CD4-positive, alpha-beta T cell treated with Interferon alpha-2 for 1 hour (primary cell): ENCODE measurements around the gene NFIB.
A peak's percentile ranks its signal among the peaks of the same experiment; 100 is the strongest.

ENCODE experiments used
- DNase-seq, 2 donors: peaks; one replicate each; pipeline ENCODE4 v3.0.0-alpha.2; 2020 to 2022

NFIB gene

DNA sequence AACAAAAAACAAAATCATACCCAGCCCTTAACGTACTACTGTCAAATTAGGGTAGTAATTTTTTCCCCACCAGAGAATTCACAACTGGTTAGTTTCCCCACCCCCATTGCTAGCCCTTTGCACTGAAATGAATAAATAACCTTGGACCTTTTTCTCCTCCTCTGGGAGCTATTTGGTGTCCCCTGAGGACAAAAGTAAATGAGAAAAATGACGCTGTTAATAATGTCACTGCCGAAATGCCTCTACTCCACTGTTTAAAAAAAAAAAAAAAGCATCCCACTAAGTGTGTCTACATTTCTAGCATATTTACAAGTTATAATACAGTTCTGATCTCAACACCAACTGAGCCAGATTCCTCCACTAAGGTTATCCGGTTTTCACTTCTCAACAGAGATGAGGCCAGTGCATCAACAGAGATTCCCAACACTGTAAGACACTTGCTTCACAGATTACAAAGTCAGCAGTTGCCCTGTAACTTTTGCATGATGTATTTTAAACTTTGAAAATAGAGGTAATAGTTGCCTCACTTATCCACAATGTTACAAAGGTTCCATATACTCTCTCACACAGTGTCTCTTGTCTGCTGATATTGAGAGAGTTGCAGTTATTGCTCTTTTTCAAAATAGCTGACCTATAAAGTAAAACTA lies 5.1 kb upstream of the NFIB start:
- no peak for DNase-seq

DNA sequence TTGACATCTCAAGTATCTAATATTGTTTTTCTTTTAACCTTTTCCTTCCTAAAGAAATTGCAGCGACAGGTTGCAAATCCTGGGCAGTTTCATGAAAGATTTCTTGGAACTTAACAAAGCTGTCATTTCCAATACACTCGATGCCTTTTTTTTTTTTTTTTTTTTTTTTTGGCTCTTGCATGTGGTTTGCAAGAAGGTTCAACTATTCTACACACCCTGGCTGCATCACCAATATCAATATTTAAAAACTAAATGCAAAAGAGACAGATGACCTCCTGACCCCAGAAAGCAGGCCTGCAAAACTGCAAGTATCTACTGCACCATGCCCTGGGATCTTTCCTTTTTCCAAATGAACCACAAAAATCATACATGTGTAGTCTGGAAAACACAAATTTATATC lies 4.4 kb upstream of the NFIB start:
- no peak for DNase-seq

DNA sequence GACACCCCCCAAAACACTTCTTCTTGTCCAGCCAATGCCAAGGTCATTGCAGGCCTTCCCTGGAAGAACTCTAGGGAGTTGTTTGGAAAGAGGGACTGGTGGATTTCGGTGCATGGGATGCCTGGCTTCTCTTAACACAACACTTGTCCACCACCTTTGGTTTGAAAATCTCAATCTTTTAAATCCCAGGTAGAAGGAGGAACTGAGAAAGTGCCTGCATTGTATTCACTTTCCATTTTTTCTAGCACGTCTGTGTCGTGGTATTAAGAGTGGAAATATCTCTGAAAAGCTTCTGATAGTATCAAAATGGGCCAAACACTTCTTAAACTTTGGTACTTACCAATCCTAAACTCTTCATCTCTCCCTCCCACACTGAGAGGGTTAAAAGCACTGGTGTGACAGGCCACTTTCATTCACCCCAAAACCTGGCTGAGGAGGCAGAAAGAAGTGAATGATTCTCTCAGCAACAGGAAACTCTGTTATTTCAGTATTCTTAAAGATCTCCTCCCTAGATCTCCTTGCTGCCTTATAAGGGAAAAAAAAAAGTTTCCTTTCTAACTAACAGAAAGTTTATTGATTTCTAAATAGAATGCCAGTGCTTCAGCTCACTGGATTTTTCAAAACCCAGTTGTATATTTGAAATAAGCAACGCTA lies 3.9 kb upstream of the NFIB start:
- no peak for DNase-seq

DNA sequence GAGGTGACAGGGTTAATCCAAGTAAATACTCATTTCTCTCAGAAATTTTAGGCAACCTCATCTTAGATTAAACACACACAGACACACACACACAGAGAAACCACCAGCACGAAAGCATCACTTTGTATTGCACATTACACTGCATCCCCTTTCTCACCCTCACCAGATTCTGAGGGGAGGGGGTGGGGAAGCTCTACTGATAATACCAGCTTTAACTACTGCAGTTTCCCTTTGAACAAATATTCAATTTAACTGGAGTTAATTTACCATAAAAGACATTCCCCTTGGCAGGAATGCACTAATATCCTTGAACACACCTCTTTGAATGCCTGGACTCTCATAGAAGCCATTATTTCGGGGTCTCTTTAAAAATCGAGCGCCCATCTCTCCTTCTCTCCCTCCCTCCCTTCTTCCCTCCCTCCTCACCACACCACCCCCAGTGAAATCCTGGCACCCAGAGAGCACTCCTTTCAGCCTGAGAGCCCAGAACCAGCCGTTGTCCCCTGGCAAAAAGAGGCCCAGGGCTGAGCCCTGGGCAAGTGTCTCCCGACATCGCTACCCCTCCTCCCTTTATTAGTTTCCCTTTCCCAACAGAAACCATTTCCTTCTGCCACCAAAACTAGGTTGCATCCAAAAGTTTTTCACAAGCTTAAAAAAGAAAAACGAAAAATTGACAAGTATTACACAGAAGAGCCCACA lies 2.8 kb upstream of the NFIB start:
- no peak for DNase-seq

DNA sequence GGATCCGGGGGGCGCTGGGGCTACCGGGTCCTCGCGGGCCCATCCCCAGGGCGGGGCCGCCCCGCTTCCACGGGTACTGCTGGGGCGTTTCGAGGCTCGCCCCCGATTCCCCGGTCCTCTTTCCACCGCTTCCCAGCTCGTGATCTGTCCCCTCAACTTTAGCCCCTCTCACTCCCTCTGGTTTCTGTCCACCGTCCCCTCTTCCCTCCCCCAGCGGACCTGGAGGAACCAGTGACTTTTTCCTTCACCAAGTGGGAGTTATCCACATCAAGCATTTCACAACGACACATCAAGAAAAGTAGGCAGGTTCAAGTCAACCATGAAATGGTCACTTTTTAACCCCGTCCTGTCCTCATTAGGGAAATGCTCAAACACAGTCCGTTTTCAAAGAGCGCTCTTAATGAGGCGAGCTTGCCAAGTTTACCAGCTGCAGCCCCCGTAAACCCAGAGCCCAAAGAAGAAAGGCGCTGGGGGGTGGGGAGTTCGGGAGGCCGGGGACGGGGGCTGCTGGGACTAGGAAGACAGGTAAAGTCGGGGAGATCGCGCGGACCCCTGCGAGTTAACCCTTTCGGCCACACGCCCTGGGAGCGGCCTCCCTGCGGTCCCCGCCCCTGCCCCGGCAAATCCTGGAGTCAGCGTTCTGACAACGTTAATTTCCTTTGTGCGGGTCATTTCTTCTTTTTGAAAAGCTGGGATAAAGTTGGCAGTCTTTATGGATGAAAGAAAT lies 2.1 kb upstream of the NFIB start:
- DNase-seq: no peak

DNA sequence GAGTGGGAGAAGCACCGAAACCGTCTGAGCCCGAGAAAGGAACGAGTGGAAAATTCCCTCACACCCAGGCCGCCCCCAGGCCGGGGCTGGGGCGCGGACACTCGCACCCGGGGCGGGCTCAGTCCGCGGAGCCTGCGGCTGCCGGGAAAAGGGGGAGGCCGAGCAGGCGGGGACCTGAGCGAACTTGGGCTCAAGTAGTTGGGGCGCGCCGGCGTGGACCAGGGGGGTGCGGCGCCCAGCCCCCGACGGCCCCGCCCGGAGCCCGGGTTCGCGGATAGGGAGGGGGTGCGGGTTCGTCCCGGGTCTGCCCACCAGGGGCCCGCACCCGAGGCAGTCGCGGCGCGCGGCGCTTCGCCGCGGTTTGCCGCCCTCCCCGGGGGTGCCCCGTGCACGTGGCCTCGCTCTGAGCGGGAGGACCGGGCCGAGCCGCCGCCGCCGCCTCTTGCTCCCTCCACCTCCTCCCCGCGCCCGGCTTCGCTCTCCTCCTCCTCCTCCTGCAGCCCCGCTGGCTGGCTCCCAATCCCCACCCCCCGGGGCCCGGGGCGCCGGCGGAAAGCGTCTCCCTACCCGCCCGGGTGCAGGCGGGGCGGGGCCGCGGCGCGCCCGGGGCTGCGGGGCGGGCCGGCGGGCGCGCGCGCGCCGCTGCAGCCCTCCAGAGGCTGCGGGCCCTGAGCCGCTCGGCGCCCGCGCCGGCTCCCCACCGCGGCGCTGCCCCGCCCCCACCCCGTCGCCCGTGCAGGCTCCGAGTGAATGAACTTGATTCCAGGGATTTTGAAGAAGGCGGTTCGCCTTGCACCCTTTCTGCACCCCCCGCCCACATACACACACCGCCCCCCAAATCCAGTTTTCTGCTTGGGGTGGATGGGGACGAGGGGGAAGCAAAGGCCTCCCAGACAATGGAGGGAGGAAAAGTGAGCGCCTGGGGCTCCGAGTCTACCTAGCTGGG lies 1.3 kb upstream of the NFIB start:
- peak in 1 of 2 donors; percentile 25 for DNase-seq

DNA sequence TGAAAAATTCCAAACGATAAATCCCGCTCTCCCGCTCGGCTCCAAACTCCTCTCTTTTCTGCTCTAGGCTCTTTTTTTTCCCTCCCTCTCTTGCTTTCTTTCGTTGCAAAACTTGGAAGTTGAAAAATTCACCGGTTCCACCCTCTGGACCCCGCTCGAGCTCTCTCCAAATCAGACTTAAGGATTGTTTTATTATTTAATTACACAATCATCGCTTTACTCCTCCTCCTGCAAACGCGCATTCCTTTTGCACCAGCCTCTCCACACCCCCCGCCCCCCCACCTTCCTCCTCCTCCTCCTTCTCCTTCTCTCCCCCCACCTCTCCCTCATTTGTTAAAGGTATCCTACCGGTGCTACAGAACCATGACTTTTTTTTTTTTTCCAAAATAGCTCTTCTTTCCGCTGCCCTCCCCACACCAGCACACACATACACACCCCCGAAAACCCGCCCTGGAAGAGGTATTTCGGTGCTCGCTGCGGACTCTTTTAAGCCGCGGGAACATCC lies 535 bp upstream of the NFIB start:
- no peak for DNase-seq

DNA sequence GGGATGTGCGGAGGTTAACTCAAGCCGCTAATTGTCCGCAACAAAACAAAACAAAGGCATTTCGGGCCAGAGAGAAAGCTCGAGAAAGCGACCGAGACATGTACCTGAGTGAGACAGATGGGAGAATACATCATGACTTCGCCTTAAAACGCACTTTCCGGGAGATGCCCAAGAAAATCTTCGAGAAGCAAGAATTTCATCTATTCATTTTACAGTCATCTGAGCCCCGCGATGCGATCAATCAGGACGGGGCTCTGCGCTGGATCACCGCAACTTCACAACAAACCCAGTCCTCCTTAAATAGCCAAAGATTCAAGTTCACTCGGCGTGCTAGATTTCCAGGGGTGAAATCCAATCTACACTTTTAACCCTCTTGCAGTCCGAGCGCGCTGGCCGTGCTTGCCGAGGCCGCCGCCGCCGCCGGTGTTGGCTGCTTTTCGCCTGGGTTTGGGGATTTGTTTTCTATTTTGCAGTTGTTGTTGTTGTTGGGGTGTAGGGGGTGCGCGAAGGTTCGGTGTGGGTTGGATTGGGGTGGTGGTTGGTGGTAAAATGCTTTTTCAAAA lies 482 bp downstream of the NFIB start:
- no peak for DNase-seq

DNA sequence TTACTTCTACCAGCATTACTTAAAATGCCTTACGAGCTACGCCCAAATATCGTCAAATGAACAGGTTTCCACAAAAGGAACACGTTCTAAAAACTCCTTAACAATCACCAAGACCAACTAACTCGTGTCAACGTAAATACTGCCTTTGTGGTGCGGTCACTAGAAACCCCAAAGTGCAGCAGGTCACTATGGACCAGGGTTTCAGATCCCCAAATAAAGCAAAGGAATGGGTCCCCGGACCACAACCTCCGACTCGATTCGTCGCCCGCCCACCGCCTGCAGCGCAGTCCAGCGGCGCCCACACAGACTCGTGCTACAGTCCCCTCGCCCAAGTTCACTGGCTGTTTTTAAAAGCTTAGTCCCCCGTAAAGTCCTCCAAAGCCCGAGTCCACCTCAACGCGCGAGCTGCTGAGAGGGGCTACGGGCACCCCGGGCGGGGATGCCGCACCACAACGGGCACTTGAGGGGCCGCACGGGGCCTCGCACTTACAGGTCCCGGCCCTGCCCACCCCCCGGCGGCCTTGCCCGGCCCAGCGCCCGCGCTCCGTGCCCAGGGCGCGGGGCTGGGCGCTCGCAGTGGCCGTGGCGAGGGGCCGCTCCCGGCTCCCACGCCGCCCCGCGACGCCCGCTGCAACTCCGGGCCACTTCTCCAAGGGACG lies 1.1 kb downstream of the NFIB start:
- DNase-seq: no peak

DNA sequence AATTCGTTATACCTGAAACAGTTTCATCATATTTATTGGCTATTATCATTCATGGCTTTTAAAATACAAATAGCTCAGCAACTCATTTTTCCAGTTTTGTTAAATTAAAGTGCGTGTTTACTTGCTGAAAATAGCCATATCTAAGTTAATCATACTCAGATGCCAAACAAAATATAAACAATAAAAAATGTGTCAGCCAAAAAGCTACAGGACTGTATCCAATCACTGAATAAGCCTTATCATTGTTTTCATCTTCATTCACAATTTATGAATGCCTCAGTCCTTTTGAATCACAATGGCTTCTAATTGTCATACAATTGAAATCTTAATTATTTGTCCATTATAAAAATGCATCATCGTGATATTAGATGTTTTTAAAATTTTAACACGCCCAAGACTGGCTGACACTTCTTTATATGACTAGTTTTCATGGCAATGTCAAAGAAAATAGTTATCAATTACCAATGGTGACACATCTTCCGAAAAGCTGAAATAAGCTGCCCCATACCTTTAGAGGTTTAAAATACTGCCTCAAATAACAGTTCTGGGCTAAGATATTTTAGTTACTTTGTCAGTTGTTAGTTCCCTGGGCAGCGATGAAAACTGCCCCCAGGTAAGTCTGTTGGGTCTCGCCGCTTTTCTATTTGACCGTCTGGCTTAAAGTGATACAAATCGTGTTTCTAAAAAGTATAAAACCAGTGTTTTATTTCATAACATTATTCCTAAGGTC lies 1.8 kb downstream of the NFIB start:
- DNase-seq: no peak

DNA sequence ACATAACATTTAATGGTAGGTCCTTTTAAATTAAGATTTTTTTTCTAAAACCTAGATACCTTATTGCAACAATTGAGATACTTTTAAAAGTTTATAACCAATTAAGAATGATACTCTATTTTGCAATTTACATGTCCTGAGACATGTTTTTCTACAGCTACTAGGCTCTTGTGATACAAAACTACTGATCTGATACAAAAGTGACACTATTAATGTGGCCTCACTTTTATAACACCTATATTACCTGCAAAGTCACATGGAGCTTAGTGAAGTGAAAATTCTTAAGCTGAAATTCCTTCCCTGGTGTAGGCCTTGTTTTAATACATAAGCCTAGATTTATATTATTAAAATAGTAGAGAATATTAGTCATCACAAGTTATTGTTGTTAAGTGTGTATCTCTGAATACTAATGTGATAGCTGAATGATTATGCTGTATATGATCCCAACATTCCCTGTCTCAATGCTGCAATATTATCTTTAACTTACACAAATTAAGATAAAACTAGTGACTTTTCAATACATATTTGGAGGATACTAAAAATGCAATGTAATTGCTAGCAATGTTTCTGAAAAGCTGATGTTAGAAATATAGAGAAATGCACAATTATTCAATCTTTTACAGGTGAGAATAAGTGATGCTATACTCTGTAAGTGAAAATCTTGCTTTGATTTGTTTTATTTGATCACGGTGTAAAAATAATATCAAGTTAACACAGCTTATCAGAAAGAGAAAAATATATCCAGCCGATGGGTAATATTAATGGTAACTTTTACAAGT lies 2.6 kb downstream of the NFIB start:
- no peak for DNase-seq

DNA sequence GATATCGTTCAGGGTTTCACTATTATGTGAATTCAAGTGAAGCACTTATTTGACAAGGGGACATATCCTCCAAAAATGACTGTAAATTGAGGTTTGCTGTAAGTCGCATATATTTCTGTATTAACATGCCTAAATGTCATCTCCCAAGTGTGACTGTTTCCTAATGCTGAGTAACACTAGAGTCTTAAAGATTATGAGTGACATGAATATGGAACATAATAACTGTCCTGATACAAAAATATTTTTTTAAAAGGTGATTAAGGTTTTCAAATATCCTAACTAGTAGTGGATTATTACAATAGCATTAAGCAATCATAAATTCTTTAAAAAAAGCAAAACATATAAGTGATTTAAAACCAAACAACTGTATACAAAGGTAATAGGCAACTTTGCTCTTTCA lies 3.6 kb downstream of the NFIB start:
- DNase-seq: no peak

DNA sequence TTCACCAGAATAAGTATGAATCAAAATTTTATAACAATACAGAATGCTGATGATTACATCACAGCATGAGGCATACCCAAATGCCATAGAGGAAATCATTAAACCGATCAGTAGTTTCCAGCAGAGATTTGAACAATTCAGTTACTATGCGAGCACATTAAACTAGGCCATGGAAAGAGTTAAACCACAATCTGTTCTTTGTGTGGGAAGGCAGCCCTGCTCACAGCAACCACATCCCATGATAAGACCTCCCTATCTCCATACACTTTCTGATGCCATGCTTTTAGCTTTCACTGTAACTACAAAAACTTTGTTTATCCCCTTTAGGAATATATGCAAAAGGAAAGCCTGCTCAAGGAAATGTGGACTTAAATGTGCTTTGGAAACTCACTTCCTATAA lies 4.5 kb downstream of the NFIB start:
- no peak for DNase-seq

DNA sequence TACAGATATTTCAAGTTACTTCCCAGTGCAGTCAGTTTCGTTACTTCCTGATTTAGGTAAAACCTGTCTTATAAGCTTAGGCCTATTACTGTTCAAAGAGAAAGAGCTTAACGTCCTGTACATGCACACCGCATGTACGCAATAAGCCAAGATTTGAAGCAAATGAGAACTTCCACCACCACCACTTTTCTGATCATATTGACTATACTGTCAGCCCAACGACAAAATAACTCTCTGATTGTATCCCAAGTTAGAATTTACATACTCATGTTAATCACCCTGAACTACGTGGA lies 5.1 kb downstream of the NFIB start:
- DNase-seq: no peak

DNA sequence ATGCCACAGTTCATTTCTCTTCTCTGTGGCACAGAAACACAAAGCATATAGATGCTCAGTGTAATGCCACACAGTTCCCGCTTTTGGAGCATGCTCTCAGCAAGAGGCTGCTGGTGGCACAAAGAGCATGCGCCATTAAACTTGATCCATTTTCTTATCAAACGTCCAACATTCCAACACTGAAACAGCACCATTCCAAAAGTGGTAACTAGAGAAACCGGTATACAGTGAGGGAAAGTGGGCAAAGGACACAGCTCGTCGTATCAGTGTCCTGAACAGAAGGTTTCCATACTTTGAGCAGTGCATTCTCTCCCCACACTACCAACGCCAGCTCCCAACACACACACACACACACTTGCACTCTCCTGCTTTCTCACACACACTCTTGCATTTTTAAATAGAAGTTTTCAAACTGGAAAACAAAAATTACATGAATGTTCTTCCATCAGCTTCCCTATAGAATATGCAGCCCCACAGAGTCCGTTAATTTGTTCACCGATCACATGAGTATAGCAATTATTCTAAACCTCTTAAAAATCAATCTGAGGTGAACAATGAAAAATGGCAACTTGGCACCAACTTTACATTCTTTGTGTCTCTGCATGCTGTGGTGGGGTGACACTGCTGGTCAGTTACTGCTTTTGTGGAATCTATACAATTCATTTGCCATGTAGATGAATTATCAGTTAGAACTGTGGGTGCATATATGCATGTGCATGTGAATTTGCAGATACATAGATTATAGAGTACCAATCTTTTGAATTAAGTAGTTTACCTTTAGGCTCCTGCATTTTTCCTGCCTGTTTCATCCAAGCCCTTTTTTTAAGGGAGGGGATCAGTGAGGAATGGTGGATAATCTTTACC lies 5.7 kb downstream of the NFIB start:
- DNase-seq: no peak

DNA sequence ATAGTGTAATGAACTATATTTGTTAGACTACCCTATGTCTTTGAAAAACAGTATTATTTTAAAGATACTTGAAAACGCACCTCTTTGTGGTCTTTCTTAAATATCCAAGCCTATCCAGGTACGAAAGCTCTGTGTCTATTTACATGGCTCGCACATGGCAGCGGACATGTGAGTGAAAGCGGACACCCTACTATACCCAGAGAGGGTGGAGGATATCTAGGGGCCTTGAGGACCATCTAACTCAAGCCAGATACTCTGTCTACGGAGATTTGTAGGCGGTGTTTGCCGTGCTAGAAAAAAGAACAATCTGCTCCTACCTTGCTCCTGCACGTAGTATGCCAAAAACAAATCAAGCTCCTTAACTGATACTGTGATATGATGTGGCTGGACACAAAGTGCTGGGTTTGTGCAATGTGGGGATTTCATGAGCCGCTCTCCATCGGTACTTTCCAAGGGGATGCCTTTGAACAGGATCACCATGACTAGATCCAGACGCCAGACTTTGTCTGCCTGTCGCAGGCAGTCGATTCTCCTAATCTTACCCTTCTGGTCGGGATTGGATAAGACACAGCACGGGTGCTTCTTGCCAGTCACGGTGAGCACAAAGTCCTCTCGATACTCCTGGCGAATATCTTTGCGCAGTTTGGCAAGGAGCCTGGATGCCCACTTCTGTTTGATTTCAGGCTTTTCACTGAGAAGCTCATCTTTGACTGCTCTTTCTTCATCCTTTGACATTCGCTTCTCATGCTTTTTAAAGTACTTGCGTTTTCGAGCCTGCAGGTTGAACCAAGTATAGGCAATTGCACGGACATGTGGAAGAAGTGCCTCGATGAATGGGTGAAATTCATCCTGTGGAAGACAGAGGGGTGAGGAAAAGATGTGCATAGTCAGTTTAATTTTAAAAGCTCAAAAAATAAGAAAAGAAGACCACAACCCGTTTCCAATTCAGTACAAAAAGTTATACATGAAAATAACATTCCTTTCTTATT lies 7.0 kb downstream of the NFIB start:
- DNase-seq: no peak

DNA sequence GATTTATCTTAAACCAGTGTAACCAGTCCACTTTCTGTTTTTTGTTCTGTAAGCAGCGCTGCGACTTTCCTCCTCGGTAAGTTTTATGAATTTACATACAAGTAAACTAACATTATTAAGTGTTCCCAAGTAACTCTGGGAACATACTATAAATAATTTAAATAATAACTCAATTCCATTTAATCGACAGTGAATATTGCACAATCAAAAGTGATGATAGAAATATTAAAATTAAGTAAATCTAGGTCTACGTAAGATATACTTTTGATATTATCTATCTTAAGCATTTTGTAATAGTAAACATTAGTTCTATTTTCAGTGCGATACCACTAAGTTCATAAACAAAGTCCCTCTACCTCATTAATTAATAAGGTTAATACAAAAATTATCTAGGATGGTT lies 7.8 kb downstream of the NFIB start:
- DNase-seq: no peak

DNA sequence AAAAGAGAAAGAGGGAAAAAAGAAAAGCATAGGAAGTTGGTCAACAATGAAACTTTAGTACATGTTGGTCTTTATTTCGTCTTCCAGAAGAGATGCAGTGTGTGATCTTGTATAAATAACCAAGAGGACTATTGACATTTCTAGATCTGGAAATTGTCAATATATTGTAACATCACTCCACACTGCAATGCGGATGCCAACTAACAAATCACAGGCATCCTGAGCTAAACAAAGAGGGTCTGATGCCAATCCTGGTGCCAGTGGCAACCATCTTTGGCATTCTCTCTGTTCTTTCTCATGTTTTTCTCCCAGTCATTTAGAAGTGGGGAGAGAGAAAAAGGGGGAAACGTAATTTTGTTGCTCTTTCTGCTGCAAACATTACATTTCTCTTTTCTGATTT lies 9.7 kb downstream of the NFIB start:
- no peak for DNase-seq
